Trophoblast cell (in vitro differentiated cells and primary cell): ENCODE measurements around the gene DPP6.

Source experiments
- DNase-seq, 2 donors: peaks; one replicate each; pipeline ENCODE4 v3.0.0-alpha.2; 2016
- H2AFZ ChIP-seq: 2 replicates; pipeline ENCODE4 v1.6.1; 2013; ENCODE audit warnings: low read length, moderate library complexity, mild to moderate bottlenecking; ENCODE audit not compliant: insufficient read depth, poor library complexity
- H2AK5ac ChIP-seq: 2 replicates; pipeline ENCODE4 v1.6.1; 2013; ENCODE audit warnings: mild to moderate bottlenecking, low read length
- H2BK120ac ChIP-seq: 2 replicates; pipeline ENCODE4 v1.6.1; 2013; ENCODE audit warnings: low read length, mild to moderate bottlenecking, moderate library complexity; ENCODE audit not compliant: insufficient read depth, poor library complexity
- H2BK12ac ChIP-seq: 2 replicates; pipeline ENCODE4 v1.6.1; 2013; ENCODE audit warnings: mild to moderate bottlenecking, low read length, moderate library complexity
- H2BK5ac ChIP-seq: 2 replicates; pipeline ENCODE4 v1.6.1; 2013; ENCODE audit warnings: low read length, low read depth, moderate library complexity, mild to moderate bottlenecking; ENCODE audit not compliant: poor library complexity
- H3K14ac ChIP-seq: 2 replicates; pipeline ENCODE4 v1.6.1; 2013; ENCODE audit warnings: mild to moderate bottlenecking, low read length
- H3K18ac ChIP-seq: 2 replicates; pipeline ENCODE4 v1.6.1; 2013; ENCODE audit warnings: mild to moderate bottlenecking, low read length
- H3K23ac ChIP-seq: 2 replicates; pipeline ENCODE4 v1.6.1; 2013; ENCODE audit warnings: low read length
- H3K27ac ChIP-seq: 2 replicates; pipeline ENCODE4 v1.5.1; 2013; ENCODE audit warnings: low read depth, mild to moderate bottlenecking, inconsistent platforms, low read length, moderate library complexity
- H3K27me3 ChIP-seq: 2 replicates; pipeline ENCODE4 v1.6.1; 2013; ENCODE audit warnings: inconsistent platforms, mild to moderate bottlenecking, low read length, moderate library complexity; ENCODE audit not compliant: insufficient read depth
- H3K36me3 ChIP-seq, 2 experiments: 1 replicate in 1 of 2; 2 replicates in 1 of 2; pipeline ENCODE4 v1.6.1; 2013; ENCODE audit warnings: low read length in 2 of 2, mild to moderate bottlenecking in 2 of 2, moderate library complexity in 1 of 2; ENCODE audit not compliant: insufficient read depth in 2 of 2, control insufficient read depth in 1 of 2
- H3K4ac ChIP-seq: 2 replicates; pipeline ENCODE4 v1.6.1; 2013; ENCODE audit warnings: low read depth, mild to moderate bottlenecking, low read length, moderate library complexity
- H3K4me1 ChIP-seq, 2 experiments: 1 replicate in 1 of 2; 2 replicates in 1 of 2; pipeline ENCODE4 v1.6.1; 2013; ENCODE audit warnings: low read length in 2 of 2, mild to moderate bottlenecking in 2 of 2, moderate library complexity in 1 of 2; ENCODE audit not compliant: insufficient read depth in 2 of 2, control insufficient read depth in 1 of 2
- H3K4me2 ChIP-seq: 2 replicates; pipeline ENCODE4 v1.6.1; 2013; ENCODE audit warnings: inconsistent platforms, mild to moderate bottlenecking, low read length, moderate library complexity
- H3K4me3 ChIP-seq: 2 replicates; pipeline ENCODE4 v1.5.1; 2013; ENCODE audit warnings: mild to moderate bottlenecking, low read depth, low read length, inconsistent platforms
- H3K79me1 ChIP-seq: one replicate; pipeline ENCODE4 v1.6.1; 2013; ENCODE audit warnings: low read length
- H3K79me2 ChIP-seq: 2 replicates; pipeline ENCODE4 v1.6.1; 2013; ENCODE audit warnings: low read length, mild to moderate bottlenecking; ENCODE audit not compliant: control insufficient read depth, insufficient read depth, poor library complexity
- H3K9ac ChIP-seq: 2 replicates; pipeline ENCODE4 v1.6.1; 2013; ENCODE audit warnings: mild to moderate bottlenecking, low read length
- H3K9me3 ChIP-seq: 2 replicates; pipeline ENCODE4 v1.6.1; 2013; ENCODE audit warnings: low read depth, mild to moderate bottlenecking, control low read depth, inconsistent platforms, low read length; ENCODE audit not compliant: insufficient read depth
- H4K12ac ChIP-seq: 2 replicates; pipeline ENCODE4 v1.6.1; 2013; ENCODE audit warnings: low read depth, mild to moderate bottlenecking, low read length, moderate library complexity
- H4K8ac ChIP-seq: 2 replicates; pipeline ENCODE4 v1.6.1; 2013; ENCODE audit warnings: low read depth, mild to moderate bottlenecking, low read length, moderate library complexity
- H4K91ac ChIP-seq: one replicate; pipeline ENCODE4 v1.6.1; 2013; ENCODE audit warnings: low read depth, mild to moderate bottlenecking, low read length, moderate library complexity
- WGBS: extraction: QIAGEN DNeasy Blood & Tissue Kit; methylation state at CpG from one replicate; pipeline ENCODE4 v1.1.7; 2013; ENCODE audit warnings: missing lambda C conversion rate; ENCODE audit not compliant: insufficient read length, insufficient coverage; ENCODE audit errors: extremely low coverage; 5-methylcytosine and 5-hydroxymethylcytosine counted together

Gene DPP6

GRCh38 chr7:154441811-154442210 is 389.6 kb downstream of the DPP6 start:
- H3K4me1 ChIP-seq = peaks cover 4 to 9% of the 10 kb centered on the region in 2 experiments
- H2BK5ac ChIP-seq = no peak overlapping the region
- H3K14ac ChIP-seq = no peak overlapping the region
- no peak overlapping the region for H3K4me3 ChIP-seq
- H2AFZ ChIP-seq = no peak overlapping the region
- no peak overlapping the region for H3K4me2 ChIP-seq
- no peak overlapping the region for H4K91ac ChIP-seq
- H3K27me3 ChIP-seq = no peaks in the 10 kb centered on the region
- H4K8ac ChIP-seq = no peak overlapping the region
- no peak overlapping the region for H2BK120ac ChIP-seq
- no peaks in the 10 kb centered on the region for H3K79me2 ChIP-seq
- H3K79me1 ChIP-seq = no peaks in the 10 kb centered on the region
- H3K27ac ChIP-seq = no peak overlapping the region
- no peak overlapping the region for H2AK5ac ChIP-seq
- no CpG with 5 or more reads among the region's 6 CpGs for WGBS
- H2BK12ac ChIP-seq = no peak overlapping the region
- H3K36me3 ChIP-seq = no peaks in the 10 kb centered on the region
- no peak overlapping the region for H3K23ac ChIP-seq
- DNase-seq = no peak
- H3K18ac ChIP-seq = no peak overlapping the region
- H3K9ac ChIP-seq = no peak overlapping the region
- H3K9me3 ChIP-seq = no peaks in the 10 kb centered on the region
- no peak overlapping the region for H3K4ac ChIP-seq
- no peak overlapping the region for H4K12ac ChIP-seq

GRCh38 chr7:154442939-154443338 is 390.7 kb downstream of the DPP6 start:
- H3K23ac ChIP-seq = no peak overlapping the region
- H4K12ac ChIP-seq = no peak overlapping the region
- no peak overlapping the region for H2BK120ac ChIP-seq
- no peak overlapping the region for H3K9ac ChIP-seq
- H3K4ac ChIP-seq = no peak overlapping the region
- no peaks in the 10 kb centered on the region for H3K79me1 ChIP-seq
- no CpG with 5 or more reads among the region's 2 CpGs for WGBS
- peak overlapping the region; percentile 81 for H3K27ac ChIP-seq
- no peak overlapping the region for H3K18ac ChIP-seq
- no peak overlapping the region for H2BK12ac ChIP-seq
- no peak overlapping the region for H2BK5ac ChIP-seq
- no peak for DNase-seq
- H4K91ac ChIP-seq = peak overlapping the region; percentile 12
- no peak overlapping the region for H3K14ac ChIP-seq
- H2AK5ac ChIP-seq = no peak overlapping the region
- peaks cover 4 to 9% of the 10 kb centered on the region in 2 experiments for H3K4me1 ChIP-seq
- H4K8ac ChIP-seq = no peak overlapping the region
- H3K27me3 ChIP-seq = no peaks in the 10 kb centered on the region
- no peak overlapping the region for H2AFZ ChIP-seq
- H3K9me3 ChIP-seq = no peaks in the 10 kb centered on the region
- no peaks in the 10 kb centered on the region for H3K36me3 ChIP-seq
- H3K4me3 ChIP-seq = no peak overlapping the region
- H3K4me2 ChIP-seq = peak overlapping the region; percentile 7
- H3K79me2 ChIP-seq = no peaks in the 10 kb centered on the region

DNA sequence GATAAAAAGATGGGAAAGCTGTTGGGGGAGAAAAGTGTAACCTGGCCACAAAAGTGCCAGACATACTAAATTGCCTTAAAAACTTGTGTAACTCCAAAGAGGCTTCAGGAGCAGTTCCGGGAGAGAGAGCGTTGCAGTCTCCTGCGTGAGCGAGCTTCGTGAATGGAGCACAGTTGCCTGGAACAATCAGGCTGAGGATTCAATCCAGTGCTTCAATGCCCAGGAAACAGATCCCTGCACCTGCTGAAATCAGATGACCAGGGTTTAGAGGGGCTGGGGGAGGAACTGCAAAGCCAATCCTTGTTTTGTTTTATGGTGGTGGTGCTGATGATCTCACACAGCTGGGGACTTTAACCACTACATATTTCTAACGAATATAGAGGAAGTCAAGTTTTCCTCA is 398.3 kb downstream of the DPP6 start:
- H2BK5ac ChIP-seq = no peak overlapping the region
- DNase-seq = no peak
- no peaks in the 10 kb centered on the region for H3K79me1 ChIP-seq
- H4K12ac ChIP-seq = no peak overlapping the region
- no CpG with 5 or more reads among the region's 6 CpGs for WGBS
- H3K18ac ChIP-seq = no peak overlapping the region
- H3K14ac ChIP-seq = no peak overlapping the region
- H2AFZ ChIP-seq = no peak overlapping the region
- peaks cover 4% of the 10 kb centered on the region for H3K9me3 ChIP-seq
- H3K27me3 ChIP-seq = no peaks in the 10 kb centered on the region
- H2BK12ac ChIP-seq = no peak overlapping the region
- H3K23ac ChIP-seq = no peak overlapping the region
- H3K27ac ChIP-seq = no peak overlapping the region
- no peak overlapping the region for H4K91ac ChIP-seq
- peaks cover 0 to 4% of the 10 kb centered on the region in 2 experiments for H3K4me1 ChIP-seq
- H2AK5ac ChIP-seq = no peak overlapping the region
- no peak overlapping the region for H3K4ac ChIP-seq
- no peak overlapping the region for H4K8ac ChIP-seq
- H3K36me3 ChIP-seq = no peaks in the 10 kb centered on the region
- no peak overlapping the region for H3K4me3 ChIP-seq
- no peak overlapping the region for H3K4me2 ChIP-seq
- no peaks in the 10 kb centered on the region for H3K79me2 ChIP-seq
- H2BK120ac ChIP-seq = no peak overlapping the region
- H3K9ac ChIP-seq = no peak overlapping the region

GRCh38 chr7:154451480-154452457 is 399.6 kb downstream of the DPP6 start:
- no peak overlapping the region for H3K4me2 ChIP-seq
- no peak overlapping the region for H3K9ac ChIP-seq
- no peak overlapping the region for H2BK5ac ChIP-seq
- no peaks in the 10 kb centered on the region for H3K79me2 ChIP-seq
- no peak overlapping the region for H3K4me3 ChIP-seq
- no peak for DNase-seq
- H3K23ac ChIP-seq = no peak overlapping the region
- H3K18ac ChIP-seq = no peak overlapping the region
- no peak overlapping the region for H4K12ac ChIP-seq
- no peak overlapping the region for H4K8ac ChIP-seq
- no peak overlapping the region for H3K27ac ChIP-seq
- peaks cover 4% of the 10 kb centered on the region for H3K9me3 ChIP-seq
- H3K14ac ChIP-seq = no peak overlapping the region
- H2AFZ ChIP-seq = no peak overlapping the region
- no peak overlapping the region for H2BK120ac ChIP-seq
- H4K91ac ChIP-seq = no peak overlapping the region
- no CpG with 5 or more reads among the region's 15 CpGs for WGBS
- H3K4ac ChIP-seq = no peak overlapping the region
- H3K36me3 ChIP-seq = no peaks in the 10 kb centered on the region
- H2AK5ac ChIP-seq = no peak overlapping the region
- no peak overlapping the region for H2BK12ac ChIP-seq
- H3K4me1 ChIP-seq = peaks cover 0 to 4% of the 10 kb centered on the region in 2 experiments
- H3K27me3 ChIP-seq = no peaks in the 10 kb centered on the region
- no peaks in the 10 kb centered on the region for H3K79me1 ChIP-seq
